SHP77 treated with DMSO at 0.1 percent for 48 hours (cell line): ENCODE data around the gene EPS8L2.

Source experiments
- DNase-seq: peaks from one replicate; lab custom pipeline; 2025; lab: John Stamatoyannopoulos, UW

EPS8L2 gene

GRCh38 chr11:704781-705645 lies 1.0 kb upstream of the EPS8L2 start:
- no peak for DNase-seq

GRCh38 chr11:706439-706956 lies 467 bp downstream of the EPS8L2 start:
- no peak for DNase-seq

- no peak for DNase-seq
Measured at GRCh38 chr11:706957-707816, 1.2 kb downstream of the EPS8L2 start.

DNA sequence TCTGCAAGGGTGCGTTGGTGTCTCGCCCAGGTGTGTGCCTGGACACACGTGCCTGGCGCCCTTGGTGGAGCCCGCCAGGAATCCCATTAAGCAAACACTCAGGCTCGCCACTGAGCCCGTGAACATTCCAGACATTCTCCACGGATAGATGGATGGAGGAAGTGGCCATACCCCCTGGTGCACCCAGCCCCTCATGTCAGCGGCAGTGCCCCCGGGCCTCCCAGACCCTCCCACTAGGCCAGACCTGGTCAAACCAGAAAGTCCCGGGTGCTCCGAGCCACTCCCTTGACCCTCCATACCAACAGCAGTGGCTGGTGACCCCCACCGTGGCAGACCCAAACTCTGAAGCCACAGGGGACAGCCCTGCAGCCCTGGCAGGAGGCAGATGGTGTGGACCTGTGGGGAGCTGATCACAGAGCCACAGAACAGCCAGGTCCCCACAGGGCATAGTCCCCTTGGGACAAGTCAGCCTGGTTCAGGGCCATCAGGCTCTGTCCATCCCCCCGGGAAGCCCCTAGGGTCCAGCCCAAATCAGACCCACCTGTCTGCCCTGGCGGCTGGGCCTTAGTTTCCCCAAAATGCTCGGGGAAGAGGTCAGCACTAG lies 1.9 kb downstream of the EPS8L2 start:
- DNase-seq: no peak

DNA sequence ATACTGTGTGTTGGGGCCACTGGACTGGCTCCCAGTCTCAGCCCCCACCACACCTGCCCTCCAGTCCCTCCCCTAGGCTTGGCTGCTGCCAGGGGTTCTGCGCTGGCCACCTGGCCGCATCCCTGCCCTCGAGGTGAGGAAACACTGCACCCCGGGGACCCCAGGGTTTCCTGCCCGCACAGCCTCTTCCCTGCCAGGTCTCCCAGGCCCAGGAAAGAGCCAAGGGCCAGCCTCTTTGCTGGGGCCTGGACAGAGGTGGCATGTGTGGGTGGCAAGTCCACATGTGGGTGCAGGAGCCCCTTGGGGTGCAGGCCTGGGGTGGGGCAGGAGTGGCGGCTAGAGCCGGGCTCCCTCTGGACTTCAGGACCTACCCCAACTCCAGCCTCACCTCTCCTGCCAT lies 2.5 kb downstream of the EPS8L2 start:
- DNase-seq: no peak

DNA sequence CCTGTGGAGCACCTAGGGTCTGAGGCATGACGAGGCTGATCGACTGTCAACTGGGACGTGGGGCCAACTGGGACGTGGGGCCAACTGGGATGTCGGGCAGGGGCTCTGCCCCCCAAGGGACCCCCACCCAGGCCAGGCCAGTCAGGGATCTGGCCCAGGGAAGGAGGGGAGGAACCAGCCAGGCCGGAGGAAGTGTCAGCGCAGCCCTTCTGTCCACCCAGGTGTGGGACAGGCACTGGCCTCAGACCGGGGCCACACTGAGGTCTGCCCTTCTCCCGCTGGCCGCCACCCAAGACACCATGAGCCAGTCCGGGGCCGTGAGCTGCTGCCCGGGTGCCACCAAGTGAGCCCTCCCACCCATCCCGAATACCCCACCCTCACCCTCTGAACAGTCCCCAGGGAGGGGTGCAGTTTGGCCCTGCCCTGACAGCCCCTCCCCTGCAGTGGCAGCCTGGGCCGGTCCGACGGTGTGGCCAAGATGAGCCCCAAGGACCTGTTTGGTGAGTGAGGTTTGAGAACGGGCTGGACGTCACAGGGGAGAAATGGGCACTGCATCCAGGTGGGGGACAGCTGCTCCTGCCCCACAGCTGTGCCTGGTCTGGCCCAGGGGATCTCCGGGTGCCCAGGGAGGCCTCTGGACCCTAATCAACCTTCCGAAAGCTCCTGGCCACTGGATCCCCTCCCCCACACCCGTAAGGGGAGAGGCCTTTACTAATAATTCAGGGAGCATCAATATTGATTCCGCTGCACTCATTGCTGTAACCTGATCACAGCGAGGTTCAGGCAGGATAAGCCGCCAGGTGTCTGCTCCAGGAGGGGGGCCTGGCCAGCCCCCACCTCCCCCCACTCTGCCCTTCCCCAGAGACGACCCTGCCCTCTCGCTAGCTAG lies 3.3 kb downstream of the EPS8L2 start:
- no peak for DNase-seq

DNA sequence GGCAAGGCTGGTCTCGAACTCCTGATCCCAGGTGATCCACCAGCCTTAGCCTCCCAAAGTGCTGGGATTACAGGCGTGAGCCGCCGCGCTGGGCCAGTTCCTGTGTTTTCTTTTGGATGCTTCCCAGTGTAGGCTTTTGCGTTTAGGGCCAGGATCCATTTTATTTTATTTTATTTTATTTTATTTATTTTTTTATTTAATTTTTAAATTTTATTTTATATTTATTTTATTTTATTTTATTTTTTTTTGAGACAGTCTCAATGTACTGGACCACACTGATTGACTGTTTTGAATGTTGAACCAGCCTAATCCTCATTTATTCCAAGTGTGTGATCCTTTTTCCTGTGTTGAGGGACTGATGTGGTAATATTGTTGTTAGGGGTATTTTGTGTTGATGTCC lies 8.4 kb downstream of the EPS8L2 start:
- DNase-seq: no peak

- DNase-seq: no peak
Measured at GRCh38 chr11:719214-720016, 13.4 kb downstream of the EPS8L2 start.

- no peak for DNase-seq
Measured at GRCh38 chr11:720017-720641, 14.1 kb downstream of the EPS8L2 start.

- no peak for DNase-seq
Measured at GRCh38 chr11:720642-721246, 14.7 kb downstream of the EPS8L2 start.

DNA sequence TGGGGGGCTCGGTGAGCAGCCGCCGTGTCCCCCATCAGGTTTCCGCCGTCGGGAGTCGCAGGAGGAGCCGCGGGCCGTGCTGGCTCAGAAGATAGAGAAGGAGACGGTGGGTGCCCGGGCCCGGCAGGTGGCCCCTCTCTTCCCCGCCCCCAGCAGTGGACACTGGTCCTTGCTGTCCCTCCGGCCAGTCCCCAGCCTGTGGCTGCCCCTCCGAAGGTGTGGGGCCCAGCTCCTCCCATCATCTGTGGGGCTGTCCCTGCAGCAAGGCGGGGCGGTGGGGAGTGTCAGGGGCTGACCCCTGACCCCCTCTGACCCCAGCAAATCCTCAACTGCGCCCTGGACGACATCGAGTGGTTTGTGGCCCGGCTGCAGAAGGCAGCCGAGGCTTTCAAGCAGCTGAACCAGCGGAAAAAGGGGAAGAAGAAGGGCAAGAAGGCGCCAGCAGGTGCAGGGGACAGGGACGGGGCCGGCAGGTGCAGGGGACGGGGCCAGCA lies 15.3 kb downstream of the EPS8L2 start:
- DNase-seq: no peak

DNA sequence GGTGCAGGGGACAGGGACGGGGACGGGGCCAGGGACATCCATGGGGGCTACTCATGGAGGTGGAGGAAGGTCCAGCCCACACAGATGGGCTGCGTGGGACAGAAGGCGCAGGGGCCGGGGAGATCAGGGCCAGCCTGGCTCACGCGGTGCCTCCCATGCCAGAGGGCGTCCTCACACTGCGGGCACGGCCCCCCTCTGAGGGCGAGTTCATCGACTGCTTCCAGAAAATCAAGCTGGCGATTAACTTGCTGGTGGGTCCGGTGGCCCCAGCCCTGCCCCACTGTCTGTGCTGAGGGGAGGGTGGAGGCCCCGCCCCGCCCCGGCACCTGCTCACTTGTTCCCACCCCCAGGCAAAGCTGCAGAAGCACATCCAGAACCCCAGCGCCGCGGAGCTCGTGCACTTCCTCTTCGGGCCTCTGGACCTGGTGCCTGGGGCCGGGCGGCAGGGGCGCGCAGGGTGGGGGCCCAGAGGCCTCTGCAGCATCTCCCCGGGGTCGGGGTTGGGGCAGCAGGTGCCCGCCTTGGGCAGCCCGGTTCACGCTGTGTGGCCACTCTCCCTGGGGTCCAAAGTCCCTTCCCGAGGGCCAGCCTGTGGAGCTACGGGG lies 15.8 kb downstream of the EPS8L2 start:
- DNase-seq: no peak

DNA sequence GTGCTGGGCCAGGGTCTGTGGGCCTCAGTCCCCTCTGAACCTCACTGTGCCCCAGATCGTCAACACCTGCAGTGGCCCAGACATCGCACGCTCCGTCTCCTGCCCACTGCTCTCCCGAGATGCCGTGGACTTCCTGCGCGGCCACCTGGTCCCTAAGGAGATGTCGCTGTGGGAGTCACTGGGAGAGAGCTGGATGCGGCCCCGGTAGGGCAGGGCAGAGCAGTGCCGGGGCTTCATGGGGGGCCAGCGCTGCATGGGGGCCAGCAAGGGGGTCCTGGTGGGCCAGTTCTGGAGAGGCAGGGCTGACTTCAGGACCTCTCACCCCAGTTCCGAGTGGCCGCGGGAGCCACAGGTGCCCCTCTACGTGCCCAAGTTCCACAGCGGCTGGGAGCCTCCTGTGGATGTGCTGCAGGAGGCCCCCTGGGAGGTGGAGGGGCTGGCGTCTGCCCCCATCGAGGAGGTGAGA lies 16.3 kb downstream of the EPS8L2 start:
- DNase-seq: no peak

DNA sequence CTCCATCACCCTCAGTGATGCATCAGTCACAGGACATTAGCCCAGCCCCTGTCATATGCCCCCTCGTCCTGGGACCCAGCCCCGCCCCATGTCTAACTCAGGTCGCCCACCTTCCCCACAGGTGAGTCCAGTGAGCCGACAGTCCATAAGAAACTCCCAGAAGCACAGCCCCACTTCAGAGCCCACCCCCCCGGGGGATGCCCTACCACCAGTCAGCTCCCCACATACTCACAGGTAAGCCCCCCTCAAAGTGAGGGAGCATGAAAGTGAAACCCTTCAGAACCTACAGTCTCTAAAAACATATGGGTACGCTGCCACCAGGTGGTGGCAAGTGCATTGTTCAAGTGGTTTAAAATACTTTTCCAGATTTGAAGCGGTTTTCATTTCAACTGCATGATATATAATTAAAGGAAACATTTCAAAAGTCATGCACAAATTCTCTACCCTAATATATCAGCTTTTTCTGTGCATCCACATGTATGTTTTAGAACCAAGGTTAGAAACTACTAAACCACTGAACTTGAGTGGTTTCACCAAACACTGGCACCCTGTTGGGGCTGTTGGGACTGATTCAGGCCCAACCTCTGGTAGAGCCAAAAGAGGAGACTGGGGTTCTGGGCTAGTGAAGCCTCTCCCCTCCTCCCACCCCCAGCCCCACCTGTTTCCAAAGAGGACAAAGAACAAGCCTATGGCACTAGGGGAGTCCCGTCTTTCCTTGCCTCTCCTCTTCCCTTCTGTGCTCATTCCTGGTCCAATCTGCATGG lies 17.3 kb downstream of the EPS8L2 start:
- DNase-seq: peak; percentile 8

DNA sequence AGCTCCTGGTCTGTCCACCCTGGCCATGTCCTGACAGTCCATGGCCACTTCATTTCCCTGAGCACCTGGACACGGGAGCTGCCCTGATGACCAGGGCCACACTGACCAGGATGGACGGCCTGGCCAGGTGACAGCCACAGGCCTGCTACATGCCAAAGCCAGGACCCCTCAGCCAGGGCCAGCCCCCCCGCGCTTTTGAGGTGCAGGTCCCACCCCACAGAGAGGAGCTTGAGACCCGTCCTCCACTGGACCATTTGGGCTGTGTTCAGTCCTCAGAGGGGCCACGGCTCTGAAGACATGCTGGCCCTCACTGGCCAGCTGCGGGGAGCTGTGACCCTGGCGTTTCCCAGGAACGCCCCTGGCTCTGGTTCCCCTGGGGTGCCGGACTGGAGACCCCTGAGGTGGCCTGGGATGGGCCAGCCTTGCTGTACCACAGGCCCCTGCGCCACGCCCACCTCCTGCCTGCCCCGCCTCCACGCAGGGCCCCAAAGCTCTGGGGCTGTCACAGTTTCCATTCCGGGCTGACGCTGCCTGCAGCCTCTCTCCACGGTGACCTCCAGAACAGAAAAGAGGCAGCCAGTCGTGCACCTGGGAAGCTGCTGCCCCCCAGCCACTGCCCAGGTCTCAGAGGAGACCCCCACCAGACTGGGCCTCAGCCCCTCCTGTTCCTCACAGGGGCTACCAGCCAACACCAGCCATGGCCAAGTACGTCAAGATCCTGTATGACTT lies 18.2 kb downstream of the EPS8L2 start:
- DNase-seq: no peak

DNA sequence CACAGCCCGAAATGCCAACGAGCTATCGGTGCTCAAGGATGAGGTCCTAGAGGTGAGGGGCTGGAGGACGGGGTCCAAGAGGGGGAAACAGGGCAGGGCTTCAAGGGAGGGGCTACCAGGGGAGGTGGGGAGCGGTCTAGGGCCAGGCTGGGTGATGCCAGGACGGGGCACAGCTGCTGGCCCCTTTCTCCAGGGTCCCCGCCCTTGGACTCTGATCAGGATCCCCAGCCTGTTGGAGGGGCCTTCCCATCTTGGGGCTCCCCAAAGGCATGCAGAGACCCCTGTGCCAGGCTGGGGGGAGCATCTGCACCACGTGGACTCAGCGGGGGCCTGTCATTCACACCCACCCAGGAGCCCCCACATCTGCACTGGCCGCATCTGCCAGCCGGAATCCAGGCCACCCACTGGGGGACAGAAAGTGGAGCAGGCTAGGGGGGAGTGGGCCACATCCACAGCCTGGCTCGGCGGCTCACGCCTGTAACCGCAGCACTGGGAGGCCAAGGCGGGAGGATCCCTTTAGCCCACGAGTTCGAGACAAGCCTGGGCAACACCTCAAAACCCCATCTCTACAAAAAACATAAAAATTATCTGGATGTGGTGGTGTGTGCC lies 18.9 kb downstream of the EPS8L2 start:
- DNase-seq: no peak

DNA sequence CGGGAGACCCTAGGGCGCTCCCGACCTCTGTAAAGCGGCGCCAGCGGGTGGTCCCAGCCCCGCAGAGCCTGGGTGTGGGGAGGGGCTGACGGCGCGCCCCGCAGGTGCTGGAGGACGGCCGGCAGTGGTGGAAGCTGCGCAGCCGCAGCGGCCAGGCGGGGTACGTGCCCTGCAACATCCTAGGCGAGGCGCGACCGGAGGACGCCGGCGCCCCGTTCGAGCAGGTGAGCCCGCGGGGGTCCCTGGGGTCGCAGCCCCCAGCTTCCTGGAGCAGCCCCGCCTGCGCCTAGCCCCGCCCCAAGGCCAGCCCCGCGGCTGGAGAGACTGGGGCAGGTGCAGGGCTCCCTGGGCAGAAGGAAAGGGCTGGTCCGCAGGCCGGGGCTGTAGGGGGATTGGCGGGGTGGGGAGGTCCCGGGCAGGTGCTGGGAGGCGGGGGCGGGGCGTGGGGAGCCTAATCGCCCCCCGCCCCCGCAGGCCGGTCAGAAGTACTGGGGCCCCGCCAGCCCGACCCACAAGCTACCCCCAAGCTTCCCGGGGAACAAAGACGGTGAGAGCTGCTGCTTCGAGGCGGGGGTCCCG lies 19.7 kb downstream of the EPS8L2 start:
- no peak for DNase-seq
